ENCODE results near the gene SPNS2.

SPNS2 gene

GRCh38 chr17:4543557-4544026, 44.9 kb downstream of the SPNS2 start:
- Histone ChIP-seq H3K4me1 (ENCODE audit: control insufficient read depth in 1 of 2, insufficient read depth in 2 of 2, low read length in 2 of 2) (peaks cover 0 to 3% of the 10 kb centered on the region in 2 experiments), H2AK5ac (ENCODE audit: low read length) (no peak overlapping the region), H3K9ac (ENCODE audit: low read length) (no peak overlapping the region), H3K14ac (ENCODE audit: low read length) (no peak overlapping the region), H3K79me1 (ENCODE audit: low read length) (no peaks in the 10 kb centered on the region), H3K4ac (ENCODE audit: low read depth, low read length) (no peak overlapping the region), H3K27ac (ENCODE audit: low read depth, low read length) (no peak overlapping the region), H4K91ac (ENCODE audit: low read depth, low read length) (peak overlapping the region; percentile 2), H3K27me3 (ENCODE audit: insufficient read depth, low read length) (no peaks in the 10 kb centered on the region), H3K18ac (ENCODE audit: low read length) (no peak overlapping the region), H2AFZ (ENCODE audit: insufficient read depth, low read length, poor library complexity) (no peak overlapping the region), H3K36me3 (ENCODE audit: control insufficient read depth in 1 of 2, insufficient read depth in 2 of 2, low read length in 2 of 2) (peaks cover 68 to 73% of the 10 kb centered on the region in 2 experiments), H2BK5ac (ENCODE audit: low read depth, low read length, poor library complexity) (no peak overlapping the region), H4K12ac (ENCODE audit: low read depth, low read length) (no peak overlapping the region), H3K23ac (ENCODE audit: low read length) (no peak overlapping the region), H3K4me3 (ENCODE audit: low read depth, low read length) (no peak overlapping the region), H3K4me2 (ENCODE audit: low read length) (no peak overlapping the region), H3K9me3 (ENCODE audit: insufficient read depth, low read depth, low read length) (peaks cover 1% of the 10 kb centered on the region), H4K8ac (ENCODE audit: low read depth, low read length) (no peak overlapping the region), H2BK120ac (ENCODE audit: insufficient read depth, low read length, poor library complexity) (no peak overlapping the region), H3K79me2 (ENCODE audit: control insufficient read depth, insufficient read depth, low read length, poor library complexity) (no peaks in the 10 kb centered on the region), H2BK12ac (ENCODE audit: low read length) (no peak overlapping the region)
- DNase-seq = no peak
- no CpG with 5 or more reads among the region's 19 CpGs for WGBS (ENCODE audit: extremely low coverage, insufficient coverage, insufficient read length)

- H3K18ac ChIP-seq (ENCODE audit: low read length) = no peak overlapping the region
- H3K23ac ChIP-seq (ENCODE audit: low read length) = no peak overlapping the region
- H2BK12ac ChIP-seq (ENCODE audit: low read length) = no peak overlapping the region
- no peak overlapping the region for H3K4me2 ChIP-seq (ENCODE audit: low read length)
- H3K79me1 ChIP-seq (ENCODE audit: low read length) = no peaks in the 10 kb centered on the region
- H3K9ac ChIP-seq (ENCODE audit: low read length) = no peak overlapping the region
- H3K4me3 ChIP-seq (ENCODE audit: low read depth, low read length) = no peak overlapping the region
- no peak overlapping the region for H3K4ac ChIP-seq (ENCODE audit: low read depth, low read length)
- no peak for DNase-seq
- no peaks in the 10 kb centered on the region for H3K79me2 ChIP-seq (ENCODE audit: control insufficient read depth, insufficient read depth, low read length, poor library complexity)
- no peak overlapping the region for H2AK5ac ChIP-seq (ENCODE audit: low read length)
- no peak overlapping the region for H4K8ac ChIP-seq (ENCODE audit: low read depth, low read length)
- no CpG with 5 or more reads among the region's 37 CpGs for WGBS (ENCODE audit: extremely low coverage, insufficient coverage, insufficient read length)
- no peak overlapping the region for H4K91ac ChIP-seq (ENCODE audit: low read depth, low read length)
- H3K27me3 ChIP-seq (ENCODE audit: insufficient read depth, low read length) = no peaks in the 10 kb centered on the region
- H2BK120ac ChIP-seq (ENCODE audit: insufficient read depth, low read length, poor library complexity) = no peak overlapping the region
- peaks cover 1% of the 10 kb centered on the region for H3K9me3 ChIP-seq (ENCODE audit: insufficient read depth, low read depth, low read length)
- no peak overlapping the region for H2AFZ ChIP-seq (ENCODE audit: insufficient read depth, low read length, poor library complexity)
- H3K14ac ChIP-seq (ENCODE audit: low read length) = no peak overlapping the region
- no peak overlapping the region for H4K12ac ChIP-seq (ENCODE audit: low read depth, low read length)
- peaks cover 0 to 8% of the 10 kb centered on the region in 2 experiments for H3K4me1 ChIP-seq (ENCODE audit: control insufficient read depth in 1 of 2, insufficient read depth in 2 of 2, low read length in 2 of 2)
- H2BK5ac ChIP-seq (ENCODE audit: low read depth, low read length, poor library complexity) = no peak overlapping the region
- peaks cover 68 to 73% of the 10 kb centered on the region in 2 experiments for H3K36me3 ChIP-seq (ENCODE audit: control insufficient read depth in 1 of 2, insufficient read depth in 2 of 2, low read length in 2 of 2)
- no peak overlapping the region for H3K27ac ChIP-seq (ENCODE audit: low read depth, low read length)
Observed at GRCh38 chr17:4544135-4544950, 45.7 kb downstream of the SPNS2 start.

DNA sequence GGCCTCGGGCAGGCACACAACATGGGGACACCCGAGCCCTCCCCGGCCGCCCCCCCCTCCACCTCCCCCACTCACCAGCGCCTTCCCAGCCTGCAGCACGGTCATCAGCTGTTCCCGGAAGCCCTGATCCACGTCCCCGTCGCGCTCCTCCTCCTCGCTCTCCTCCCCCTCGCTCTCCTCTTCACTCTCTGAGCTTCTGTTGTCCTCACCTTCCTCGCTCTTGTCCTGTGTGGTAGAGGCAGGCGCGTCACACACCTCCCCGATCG, 46.2 kb downstream of the SPNS2 start:
- Histone ChIP-seq H3K79me2 (ENCODE audit: control insufficient read depth, insufficient read depth, low read length, poor library complexity) (no peaks in the 10 kb centered on the region), H4K91ac (ENCODE audit: low read depth, low read length) (no peak overlapping the region), H3K9me3 (ENCODE audit: insufficient read depth, low read depth, low read length) (peaks cover 1% of the 10 kb centered on the region), H3K79me1 (ENCODE audit: low read length) (no peaks in the 10 kb centered on the region), H3K36me3 (ENCODE audit: control insufficient read depth in 1 of 2, insufficient read depth in 2 of 2, low read length in 2 of 2) (peaks cover 65 to 71% of the 10 kb centered on the region in 2 experiments), H3K9ac (ENCODE audit: low read length) (no peak overlapping the region), H4K12ac (ENCODE audit: low read depth, low read length) (no peak overlapping the region), H2AK5ac (ENCODE audit: low read length) (no peak overlapping the region), H3K4ac (ENCODE audit: low read depth, low read length) (no peak overlapping the region), H4K8ac (ENCODE audit: low read depth, low read length) (no peak overlapping the region), H2AFZ (ENCODE audit: insufficient read depth, low read length, poor library complexity) (no peak overlapping the region), H3K4me3 (ENCODE audit: low read depth, low read length) (no peak overlapping the region), H3K27ac (ENCODE audit: low read depth, low read length) (no peak overlapping the region), H3K27me3 (ENCODE audit: insufficient read depth, low read length) (no peaks in the 10 kb centered on the region), H3K4me2 (ENCODE audit: low read length) (no peak overlapping the region), H3K18ac (ENCODE audit: low read length) (no peak overlapping the region), H3K14ac (ENCODE audit: low read length) (no peak overlapping the region), H2BK12ac (ENCODE audit: low read length) (no peak overlapping the region), H2BK120ac (ENCODE audit: insufficient read depth, low read length, poor library complexity) (no peak overlapping the region), H3K23ac (ENCODE audit: low read length) (no peak overlapping the region), H3K4me1 (ENCODE audit: control insufficient read depth in 1 of 2, insufficient read depth in 2 of 2, low read length in 2 of 2) (peaks cover 0 to 9% of the 10 kb centered on the region in 2 experiments), H2BK5ac (ENCODE audit: low read depth, low read length, poor library complexity) (no peak overlapping the region)
- no CpG with 5 or more reads among the region's 18 CpGs for WGBS (ENCODE audit: extremely low coverage, insufficient coverage, insufficient read length)
- no peak for DNase-seq

DNA sequence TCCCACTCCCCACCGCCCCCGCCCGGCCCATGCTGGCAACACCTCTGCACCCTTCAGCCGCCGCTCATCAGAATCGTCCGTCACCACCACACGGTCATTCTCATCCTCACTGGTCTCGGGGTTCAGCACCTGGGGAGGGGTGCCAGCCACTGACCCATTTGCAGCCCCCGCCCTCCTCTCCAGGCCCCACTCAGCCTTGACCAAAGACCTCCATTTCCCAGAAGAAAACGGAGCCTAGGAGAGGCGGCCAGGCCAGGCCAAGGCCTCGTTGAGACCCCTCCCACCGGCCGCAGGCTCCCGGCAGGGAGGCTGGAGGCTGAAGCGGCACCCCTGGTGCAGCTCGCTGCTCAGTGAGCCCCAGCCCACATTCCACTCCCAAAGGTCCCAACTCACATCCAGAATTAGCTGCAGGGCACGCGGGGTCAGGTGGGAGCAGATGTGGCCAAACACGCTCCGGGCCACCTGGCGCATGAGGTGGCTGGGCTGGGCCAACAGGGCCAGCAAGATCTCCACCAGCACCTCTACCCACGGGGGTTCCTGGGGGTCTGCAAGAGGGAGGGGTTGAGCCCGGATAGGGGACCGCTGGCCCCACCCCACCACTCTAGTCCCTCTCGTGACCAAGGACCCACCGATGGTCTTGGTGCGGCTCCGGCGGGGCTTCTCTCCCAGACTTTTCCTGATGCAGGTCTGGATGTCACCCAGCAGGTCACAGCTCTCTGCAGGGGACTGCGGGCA, 46.7 kb downstream of the SPNS2 start:
- no peak overlapping the region for H2BK120ac ChIP-seq (ENCODE audit: insufficient read depth, low read length, poor library complexity)
- no peak overlapping the region for H3K4me3 ChIP-seq (ENCODE audit: low read depth, low read length)
- H3K79me1 ChIP-seq (ENCODE audit: low read length) = no peaks in the 10 kb centered on the region
- H3K4me2 ChIP-seq (ENCODE audit: low read length) = no peak overlapping the region
- no peak overlapping the region for H2BK5ac ChIP-seq (ENCODE audit: low read depth, low read length, poor library complexity)
- peak in 1 of 2 donors; percentile 64 for DNase-seq
- H3K36me3 ChIP-seq (ENCODE audit: control insufficient read depth in 1 of 2, insufficient read depth in 2 of 2, low read length in 2 of 2) = peaks cover 65 to 71% of the 10 kb centered on the region in 2 experiments
- no peak overlapping the region for H3K9ac ChIP-seq (ENCODE audit: low read length)
- no peak overlapping the region for H3K4ac ChIP-seq (ENCODE audit: low read depth, low read length)
- no peaks in the 10 kb centered on the region for H3K79me2 ChIP-seq (ENCODE audit: control insufficient read depth, insufficient read depth, low read length, poor library complexity)
- no peak overlapping the region for H2AK5ac ChIP-seq (ENCODE audit: low read length)
- H3K18ac ChIP-seq (ENCODE audit: low read length) = no peak overlapping the region
- H3K14ac ChIP-seq (ENCODE audit: low read length) = no peak overlapping the region
- no CpG with 5 or more reads among the region's 32 CpGs for WGBS (ENCODE audit: extremely low coverage, insufficient coverage, insufficient read length)
- no peak overlapping the region for H4K8ac ChIP-seq (ENCODE audit: low read depth, low read length)
- H3K4me1 ChIP-seq (ENCODE audit: control insufficient read depth in 1 of 2, insufficient read depth in 2 of 2, low read length in 2 of 2) = peaks cover 0 to 11% of the 10 kb centered on the region in 2 experiments
- H3K27ac ChIP-seq (ENCODE audit: low read depth, low read length) = no peak overlapping the region
- peaks cover 1% of the 10 kb centered on the region for H3K9me3 ChIP-seq (ENCODE audit: insufficient read depth, low read depth, low read length)
- H3K27me3 ChIP-seq (ENCODE audit: insufficient read depth, low read length) = no peaks in the 10 kb centered on the region
- H2AFZ ChIP-seq (ENCODE audit: insufficient read depth, low read length, poor library complexity) = no peak overlapping the region
- H3K23ac ChIP-seq (ENCODE audit: low read length) = no peak overlapping the region
- H2BK12ac ChIP-seq (ENCODE audit: low read length) = no peak overlapping the region
- no peak overlapping the region for H4K91ac ChIP-seq (ENCODE audit: low read depth, low read length)
- H4K12ac ChIP-seq (ENCODE audit: low read depth, low read length) = peak overlapping the region; percentile 15

Measured in trophoblast cell (in vitro differentiated cells and primary cell).